LNCAP (cell line): ENCODE measurements around the gene PLK2.

Source experiments
- TF ChIP-seq, protein P1 (sequence below): fragments of 450-650 bp; IDR thresholded peaks from 2 replicates; pipeline ENCODE4 v1.5.1; 2017; ENCODE audit warnings: mild to moderate bottlenecking

PLK2 gene

DNA sequence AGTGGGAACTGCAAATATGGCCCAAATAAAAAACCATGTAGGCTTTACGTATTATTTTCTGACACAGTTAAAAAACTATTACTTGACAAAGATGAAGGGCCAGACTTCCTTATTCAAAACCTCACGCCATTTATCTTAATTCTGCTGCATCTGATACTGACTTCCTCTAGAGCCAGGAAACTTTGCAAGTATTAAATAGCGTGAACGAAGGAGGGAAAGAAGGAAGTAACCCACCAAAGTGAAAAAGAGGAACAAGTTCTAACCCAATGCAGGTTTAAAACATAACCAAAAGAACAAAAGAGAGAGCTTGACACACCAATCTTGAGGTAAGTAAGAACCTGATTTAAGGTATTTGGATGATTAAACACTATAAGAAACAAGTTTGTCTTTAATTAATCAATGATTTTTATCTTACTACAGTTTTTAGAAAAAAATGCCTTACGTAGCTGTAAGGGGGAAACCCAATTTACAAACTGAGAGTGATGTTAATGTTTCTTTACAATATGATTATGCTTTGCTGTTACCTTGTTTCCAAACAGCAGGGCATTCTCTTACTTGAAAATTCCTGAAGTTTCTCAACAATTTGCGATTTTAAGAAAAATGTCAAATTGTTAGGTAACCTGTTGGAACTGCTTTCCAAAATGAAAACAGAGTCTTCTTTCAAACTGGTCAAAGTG is 31.5 kb upstream of the PLK2 start, which contains the start of gene GAPT:
Gene GAPT (plus strand): TSS at position 220 of the 677 bp plus-strand sequence. CDS start 3,102 bp downstream, outside the sequence.
- TF ChIP-seq, protein P1, sequence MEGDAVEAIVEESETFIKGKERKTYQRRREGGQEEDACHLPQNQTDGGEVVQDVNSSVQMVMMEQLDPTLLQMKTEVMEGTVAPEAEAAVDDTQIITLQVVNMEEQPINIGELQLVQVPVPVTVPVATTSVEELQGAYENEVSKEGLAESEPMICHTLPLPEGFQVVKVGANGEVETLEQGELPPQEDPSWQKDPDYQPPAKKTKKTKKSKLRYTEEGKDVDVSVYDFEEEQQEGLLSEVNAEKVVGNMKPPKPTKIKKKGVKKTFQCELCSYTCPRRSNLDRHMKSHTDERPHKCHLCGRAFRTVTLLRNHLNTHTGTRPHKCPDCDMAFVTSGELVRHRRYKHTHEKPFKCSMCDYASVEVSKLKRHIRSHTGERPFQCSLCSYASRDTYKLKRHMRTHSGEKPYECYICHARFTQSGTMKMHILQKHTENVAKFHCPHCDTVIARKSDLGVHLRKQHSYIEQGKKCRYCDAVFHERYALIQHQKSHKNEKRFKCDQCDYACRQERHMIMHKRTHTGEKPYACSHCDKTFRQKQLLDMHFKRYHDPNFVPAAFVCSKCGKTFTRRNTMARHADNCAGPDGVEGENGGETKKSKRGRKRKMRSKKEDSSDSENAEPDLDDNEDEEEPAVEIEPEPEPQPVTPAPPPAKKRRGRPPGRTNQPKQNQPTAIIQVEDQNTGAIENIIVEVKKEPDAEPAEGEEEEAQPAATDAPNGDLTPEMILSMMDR = no peak

DNA sequence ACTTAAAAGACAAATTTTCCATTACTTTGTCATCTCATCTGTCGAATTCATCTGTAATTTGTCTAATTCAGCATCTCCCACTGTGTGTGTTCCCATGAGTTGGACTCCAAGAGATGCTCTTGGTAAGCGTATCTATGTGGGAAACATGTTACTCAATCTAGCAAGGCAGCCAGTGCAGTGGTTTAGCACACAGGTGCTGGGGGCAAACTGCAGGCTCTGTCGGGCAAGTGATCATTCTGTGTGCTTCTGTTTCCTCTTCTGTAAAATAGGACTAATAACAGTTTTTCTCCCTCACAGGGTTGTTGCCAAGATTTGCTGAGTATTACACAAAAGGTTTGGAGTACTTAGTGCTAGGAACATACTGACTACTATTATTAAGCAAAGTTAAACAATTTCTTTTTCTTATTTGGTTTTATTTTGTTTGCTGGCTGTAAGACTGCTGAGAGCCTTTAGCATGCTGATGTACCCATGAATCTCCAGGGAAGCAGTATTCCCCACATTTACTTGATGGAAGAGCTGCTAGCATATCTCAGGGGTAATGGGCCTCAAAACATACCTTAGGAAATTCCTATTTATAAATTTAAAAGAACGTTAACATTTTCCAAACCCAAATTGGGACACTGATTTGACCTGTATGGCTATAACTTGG is 30.6 kb upstream of the PLK2 start:
- TF ChIP-seq, protein P1 = no peak

DNA sequence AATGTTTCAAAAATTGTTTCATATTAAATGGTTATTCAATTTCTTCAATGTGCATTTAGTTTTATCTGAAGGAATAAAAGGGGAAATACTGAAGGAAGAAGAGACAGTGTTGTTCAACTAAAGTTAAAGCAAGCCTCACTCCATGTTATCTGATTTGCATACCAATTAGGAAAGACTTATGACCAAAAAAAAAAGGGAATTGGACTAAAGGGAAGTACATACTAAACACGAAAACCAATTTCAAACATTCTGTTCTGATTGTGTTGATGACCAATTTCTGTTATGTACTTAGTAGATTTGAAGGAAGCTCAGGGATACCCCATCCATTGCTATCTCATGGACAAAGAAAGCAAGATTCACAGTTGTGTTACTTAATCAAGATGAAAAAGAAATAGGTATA is 26.4 kb upstream of the PLK2 start:
- TF ChIP-seq, protein P1 = no peak

DNA sequence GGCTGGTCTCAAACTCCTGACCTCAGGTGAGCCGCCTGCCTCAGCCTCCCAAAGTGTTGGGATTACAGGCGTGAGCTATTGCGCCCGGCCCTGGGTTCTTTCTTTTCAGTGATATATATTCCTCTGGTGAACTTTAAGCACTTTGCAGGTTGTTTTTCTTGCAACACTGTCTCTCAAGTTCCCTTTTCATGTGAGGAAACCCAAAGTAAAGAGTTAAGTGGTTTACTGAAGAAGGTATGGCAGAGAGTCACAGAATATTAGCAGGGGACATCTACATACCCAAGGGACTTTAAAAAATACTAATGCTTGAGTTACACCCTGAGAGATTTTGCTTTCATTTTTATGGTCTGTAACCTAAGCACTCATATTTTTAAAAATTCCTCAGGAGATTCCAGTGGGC is 24.6 kb upstream of the PLK2 start:
- TF ChIP-seq, protein P1 = no peak

DNA sequence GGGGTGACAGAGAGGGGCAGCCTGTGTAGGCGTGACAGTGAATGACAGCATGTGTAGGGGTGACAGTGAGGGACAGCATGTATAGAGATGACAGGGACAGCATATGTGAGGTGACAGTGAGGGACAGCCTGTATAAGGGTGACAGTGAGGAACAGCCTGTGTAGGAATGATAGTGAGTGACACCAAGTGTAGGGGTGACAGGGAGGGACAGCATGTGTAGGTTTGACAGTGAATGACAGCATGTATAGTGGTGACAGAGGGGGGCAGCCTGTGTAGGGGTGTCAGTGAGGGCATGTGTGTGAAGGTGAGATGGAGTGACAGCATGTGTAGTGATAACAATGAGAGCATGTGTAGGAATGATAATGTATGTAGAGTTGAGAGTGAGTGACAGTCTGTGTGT is 22.6 kb upstream of the PLK2 start:
- TF ChIP-seq, protein P1 = no peak

DNA sequence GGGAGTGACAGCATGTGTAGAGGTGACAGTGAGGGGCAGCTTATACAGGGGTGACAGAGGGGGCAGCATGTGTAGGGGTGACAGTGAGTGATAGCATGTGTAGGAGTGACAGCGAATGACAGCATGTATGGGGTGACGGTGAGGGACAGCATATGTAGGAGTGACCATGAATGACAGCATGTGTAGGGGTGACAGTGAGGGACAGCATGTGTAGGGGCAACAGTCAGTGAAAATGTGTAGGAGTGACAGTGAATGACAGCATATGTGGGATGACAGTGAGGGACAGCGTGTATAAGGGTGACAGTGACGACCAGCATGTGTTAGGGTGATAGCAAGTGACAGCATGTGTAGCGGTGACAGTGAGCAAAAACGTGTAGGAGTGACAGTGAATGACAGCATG is 21.9 kb upstream of the PLK2 start:
- TF ChIP-seq, protein P1 = no peak

DNA sequence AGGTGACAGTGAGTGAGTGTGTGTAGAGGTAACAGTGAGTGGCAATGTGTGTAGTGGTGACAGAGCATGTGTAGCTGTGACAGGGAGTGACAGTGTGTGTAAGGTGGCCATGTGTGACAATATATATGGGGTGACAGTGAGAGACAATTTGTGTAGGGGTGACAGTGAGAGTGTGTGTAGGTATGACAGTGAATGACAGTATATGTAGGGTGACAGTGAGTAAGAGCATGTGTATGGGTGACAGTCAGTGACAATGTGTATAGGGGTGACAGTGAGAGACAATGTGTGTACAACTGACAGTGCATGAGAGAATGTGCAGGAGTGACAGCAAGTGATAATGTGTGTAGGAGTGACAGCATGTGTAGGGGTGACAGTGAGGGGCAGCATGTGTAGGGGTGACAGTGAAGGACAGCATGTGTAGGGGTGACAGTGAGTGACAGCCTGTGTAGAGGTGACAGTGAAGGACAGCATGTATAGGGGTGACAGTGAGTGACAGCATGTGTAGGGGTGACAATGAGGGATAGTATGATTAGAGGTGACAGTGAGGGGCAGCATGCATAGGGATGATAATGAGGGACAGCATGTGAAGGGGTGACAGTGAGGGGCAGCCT is 21.3 kb upstream of the PLK2 start:
- TF ChIP-seq, protein P1 = no peak
